ENCODE data around the gene CFAP46. TPM values are rescaled to one million over a fixed set of nuclear protein-coding genes. Genes with fewer than 3 reads are reported as not detected.
A peak's percentile ranks its signal among the peaks of the same experiment; 100 is the strongest.

CFAP46 gene
- total and polyA plus RNA-seq, 2 of the 8 experiments (the other 6 are each of a cell fraction or from before 2014, with no cell fraction given), result 2.6 to 4.8 TPM

- Histone ChIP-seq H3K14ac (ENCODE audit: insufficient read length) (no peak overlapping the region), H3K9ac (replicated peaks in 1 of 4; ENCODE audit: extremely low read depth in 1 of 4, low read depth in 3 of 4, low read length in 3 of 4) (no peak overlapping the region), H3K23ac (ENCODE audit: insufficient read length) (no peak overlapping the region), H3K4me1 (replicated peaks in 1 of 4; ENCODE audit: control insufficient read depth in 3 of 4, insufficient read depth in 4 of 4, low read length in 3 of 4) (peaks cover 0 to 5% (median 0%) of the 10 kb centered on the region in 4 experiments; a peak in 1 of 7 replicates), H3K27me3 (replicated peaks in 1 of 4; ENCODE audit: control insufficient read depth in 3 of 4, extremely low read depth in 1 of 4, insufficient read depth in 3 of 4, low read length in 3 of 4) (no peaks in the 10 kb centered on the region), H3K56ac (replicated peaks; ENCODE audit: insufficient read length, low read depth, low read length) (no peak overlapping the region), H2AFZ (ENCODE audit: low read length) (no peak overlapping the region), H2AK5ac (ENCODE audit: low read depth, low read length) (no peak overlapping the region), H3K4me3 (ENCODE audit: extremely low read depth in 1 of 4, insufficient read depth in 2 of 4, low read depth in 3 of 4, low read length in 4 of 4) (no peak overlapping the region), H4K5ac (ENCODE audit: insufficient read length, low read depth, low read length) (no peak overlapping the region), H3K9me3 (ENCODE audit: insufficient read depth in 2 of 2, low read depth in 1 of 2, low read length in 1 of 2) (peaks cover 7 to 8% of the 10 kb centered on the region in 2 experiments; a peak in 3 of 4 replicates), H3K27ac (ENCODE audit: low read depth, low read length) (no peak overlapping the region), H3K79me1 (ENCODE audit: low read depth, low read length) (no peaks in the 10 kb centered on the region), H3K4me2 (ENCODE audit: insufficient read depth in 1 of 2, low read depth in 2 of 2, low read length in 2 of 2) (no peak overlapping the region), H3K36me3 (ENCODE audit: control insufficient read depth in 2 of 4, insufficient read depth in 4 of 4, low read length in 3 of 4) (no peaks in the 10 kb centered on the region), H3K4ac (replicated peaks; ENCODE audit: insufficient read length, low read depth, low read length) (no peak overlapping the region), H2BK120ac (replicated peaks; ENCODE audit: low read depth, low read length) (no peak overlapping the region), H2BK15ac (ENCODE audit: low read length) (0 out of 2 replicates have a peak overlapping the region, but pooled peaks have one; percentile 12), H3K79me2 (ENCODE audit: control insufficient read depth in 1 of 2, insufficient read depth in 2 of 2, low read length in 2 of 2) (no peaks in the 10 kb centered on the region), H2BK5ac (ENCODE audit: low read depth, low read length) (no peak overlapping the region), H3K23me2 (ENCODE audit: low read depth, low read length) (peaks cover 3% of the 10 kb centered on the region; the same call in 1 of the 2 replicates), H2BK20ac (ENCODE audit: low read length) (no peak overlapping the region), H4K91ac (replicated peaks; ENCODE audit: insufficient read length, low read length) (no peak overlapping the region), H2BK12ac (ENCODE audit: low read depth, low read length) (0 out of 2 replicates have a peak overlapping the region, but pooled peaks have one; percentile 30), H4K20me1 (replicated peaks in 1 of 2; ENCODE audit: control insufficient read depth in 1 of 2, insufficient read depth in 2 of 2, low read length in 2 of 2) (no peaks in the 10 kb centered on the region), H4K8ac (ENCODE audit: extremely low read depth, insufficient read depth, low read length) (no peak overlapping the region), H3K18ac (ENCODE audit: extremely low read depth, low read length) (no peak overlapping the region)
- ChIA-PET CTCF (ENCODE audit: partially characterized antibody) (interaction anchor here (0.7 to 3.8 kb wide), 25 partner anchors 11 to 394 kb away, joined by 3 to 37 read pairs (median 4); no protein-coding TSS in a partner anchor), POLR2A (ENCODE audit: partially characterized antibody) (no interaction called here)
- no peak for DNase-seq (ENCODE audit: low read depth in 1 of 2, low spot score in 2 of 2)
- 83% methylated on average over 21 of the region's 21 CpGs; no CpG with 5 or more reads in 1 of the 2 experiments for WGBS, 2 experiments (ENCODE audit: extremely low coverage in 1 of 2, insufficient coverage in 1 of 2, insufficient read length in 1 of 2, insufficient replicate concordance in 2 of 2, low coverage in 1 of 2, low lambda C conversion rate in 2 of 2, missing lambda C conversion rate in 1 of 2)
- TF ChIP-seq MAX (IDR thresholded peaks at IDR 0.05) (no peak), SUZ12 (IDR thresholded peaks at IDR 0.05; ENCODE audit: low read length) (no peak), CHD2 (IDR thresholded peaks at IDR 0.05; ENCODE audit: low read length) (no peak), RBBP5 (IDR thresholded peaks at IDR 0.05; ENCODE audit: borderline replicate concordance, low read depth, low read length) (no peak), CREB1 (IDR thresholded peaks at IDR 0.05) (no peak), TAF7 (optimal IDR thresholded peaks at IDR 0.05; ENCODE audit: borderline replicate concordance, low read depth, low read length) (no peak), KDM5A (IDR thresholded peaks at IDR 0.05; ENCODE audit: low read length) (no peak), BACH1 (IDR thresholded peaks at IDR 0.05; ENCODE audit: low read length) (no peak), USF2 (IDR thresholded peaks at IDR 0.05; ENCODE audit: low read length) (no peak)
- FAIRE-seq, result no peak
Observed at GRCh38 chr10:132904814-132905649, 37.3 kb downstream of the CFAP46 start.
